Erythroblast (primary cell): ENCODE measurements around the gene XRCC1.

ENCODE experiments used
- GATA1 ChIP-seq: IDR thresholded peaks from 2 replicates; pipeline ENCODE4 v1.6.1; 2011; ENCODE audit warnings: low read depth, mild to moderate bottlenecking, control low read depth, low read length, moderate library complexity
- POLR2A ChIP-seq: IDR thresholded peaks from 2 replicates; pipeline ENCODE4 v1.6.1; 2011; ENCODE audit warnings: mild to moderate bottlenecking, low read length

DNA sequence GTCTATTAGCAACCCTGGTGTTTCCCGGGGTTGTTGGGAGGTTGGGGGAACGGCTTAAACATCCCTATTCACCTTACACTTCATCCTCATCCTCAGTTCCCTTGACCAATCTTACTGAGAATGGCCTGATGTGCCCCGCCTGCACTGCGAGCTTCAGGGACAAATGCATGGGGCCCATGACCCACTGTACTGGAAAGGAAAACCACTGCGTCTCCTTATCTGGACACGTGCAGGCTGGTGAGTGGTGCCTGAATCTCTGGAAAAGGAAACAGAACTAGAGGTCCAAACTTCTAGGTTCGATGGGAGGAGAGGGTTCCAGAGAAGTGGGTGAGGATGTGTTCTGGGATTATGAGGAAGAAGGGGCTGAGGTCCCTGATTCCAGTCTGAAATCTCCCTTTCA, 6.1 kb upstream of the XRCC1 start:
- TF ChIP-seq POLR2A (no peak), GATA1 (no peak)
